Pancreas (tissue), 10 donors: ENCODE data around the gene CFAP74. TPM values are rescaled to one million over a fixed set of nuclear protein-coding genes. Genes with fewer than 3 reads are reported as not detected.

Experiments
- ATAC-seq, 4 donors: fragments of 200-7000 bp; cut with Tn5 transposase; one replicate each; pipeline versions ENCODE4 v1.8.0 to v1.9.1; 2020; ENCODE audit warnings: mild to moderate bottlenecking in 4 of 4, moderate library complexity in 4 of 4
- DNase-seq, 6 donors: peaks; one replicate each; pipeline ENCODE4 v3.0.0-alpha.2; 2020
- FAIRE-seq: peaks from 2 replicates; lab custom pipeline; 2012; peaks lifted over from hg19 to GRCh38; lab: Jason Lieb, UNC
- H3K27ac ChIP-seq, 4 donors: fragments of 200-600 bp; sonication (generic); 1 replicate in 3 of 4; 2 replicates in 1 of 4; pipeline versions ENCODE4 v1.5.0 to v1.8.0; 2020
- H3K27me3 ChIP-seq, 4 donors: fragments of 200-600 bp; one replicate each; pipeline ENCODE4 v1.8.0; 2021
- H3K36me3 ChIP-seq, 3 donors: fragments of 200-600 bp; sonication (generic) in 1 of 3; one replicate each; pipeline versions ENCODE4 v1.5.0 to v1.8.0; 2020 to 2021
- H3K4me1 ChIP-seq, 3 donors: fragments of 200-600 bp; one replicate each; pipeline ENCODE4 v1.8.0; 2021
- H3K4me3 ChIP-seq, 4 donors: fragments of 200-600 bp; sonication (generic) in 2 of 4; one replicate each; pipeline versions ENCODE4 v1.5.0 to v1.8.0; 2020 to 2021
- H3K9me3 ChIP-seq, 4 donors: fragments of 200-600 bp; one replicate each; pipeline ENCODE4 v1.8.0; 2021
- WGBS, 2 donors: extraction: QIAGEN DNeasy Blood & Tissue Kit; methylation state at CpG; one replicate each; pipeline ENCODE4 v1.1.7; 2013; 5-methylcytosine and 5-hydroxymethylcytosine counted together
- intact Hi-C, 3 donors: fragments of 100-400 bp; cut with DNase I; formaldehyde crosslinking; loops; one replicate each; pipeline versions ENCODE4 v1.11.1 to v1.14.2; 2022
- polyA plus RNA-seq, 2 donors: library from polyadenylated mRNA; stranded (reverse); fragments of 200-250 nt; gene quantifications; one replicate each; pipeline ENCODE4 v1.2.3, GENCODE V29; 2013
- total RNA-seq, 6 donors: library from RNA; stranded (reverse); fragmentation: NEBNext Ultra II Directional in 4 of 6; extraction: Animal tissue kit (Norgen Biotek cat#: 25700) in 4 of 6; gene quantifications; one replicate each; pipeline versions ENCODE4 v1.2.1 to v1.2.4, GENCODE V29; 2021 to 2023
- TF ChIP-seq, protein P1 (sequence below), 4 donors: fragments of 200-600 bp; sonication (generic) in 3 of 4; IDR thresholded peaks; one replicate each; pipeline versions ENCODE4 v1.5.0 to v1.8.0; 2021; ENCODE audit warnings: antibody characterized with exemption in 4 of 4
- donor health status: healthy with polysubstance abuse.
- donor health status: DM: no; HTN: no; CAD: no; lungs with moderate emphysema.
- donor health status: DM: no; HTN: no; CAD: no.
- donor health status: control.
- donor health status: control.
- donor health status: Bipolar disorder and iron deficiency.
- donor health status: DM: yes; HTN: yes; CAD: no.
- donor health status: DM: no; HTN: no; CAD: no.
- donor health status: DM: no; HTN: no; CAD: no.
- donor health status: DM: yes; HTN: yes; CAD: no.

Gene CFAP74
- total and polyA plus RNA-seq, 8 donors = 0.08 to 0.16 TPM; not detected in 6

DNA sequence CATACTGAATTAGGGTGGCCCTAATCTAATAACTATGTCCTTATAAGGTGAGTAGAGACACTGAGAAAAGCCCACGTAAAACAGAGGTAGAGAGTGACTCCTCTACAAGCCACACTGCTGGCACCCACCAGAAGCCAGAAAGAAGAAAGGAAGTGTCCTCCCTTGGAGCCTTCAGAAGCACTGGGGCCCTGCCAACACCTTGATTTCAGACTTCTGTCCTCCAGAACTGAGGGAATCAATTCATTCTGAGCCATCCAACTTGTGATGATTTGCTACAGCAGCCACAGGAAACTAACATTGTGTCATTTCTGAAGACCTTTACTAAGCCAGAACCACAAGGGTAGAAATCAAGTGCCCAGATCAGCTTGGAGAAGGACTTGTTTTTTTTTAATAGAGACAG lies 127.7 kb downstream of the CFAP74 start:
- Histone ChIP-seq H3K27me3 (no peaks in the 10 kb centered on the region), H3K9me3 (no peaks in the 10 kb centered on the region), H3K4me3 (no peak overlapping the region), H3K36me3 (no peaks in the 10 kb centered on the region), H3K27ac (no peak overlapping the region), H3K4me1 (peaks cover 4 to 7% (median 5%) of the 10 kb centered on the region in 3 donors)
- TF ChIP-seq, protein P1, sequence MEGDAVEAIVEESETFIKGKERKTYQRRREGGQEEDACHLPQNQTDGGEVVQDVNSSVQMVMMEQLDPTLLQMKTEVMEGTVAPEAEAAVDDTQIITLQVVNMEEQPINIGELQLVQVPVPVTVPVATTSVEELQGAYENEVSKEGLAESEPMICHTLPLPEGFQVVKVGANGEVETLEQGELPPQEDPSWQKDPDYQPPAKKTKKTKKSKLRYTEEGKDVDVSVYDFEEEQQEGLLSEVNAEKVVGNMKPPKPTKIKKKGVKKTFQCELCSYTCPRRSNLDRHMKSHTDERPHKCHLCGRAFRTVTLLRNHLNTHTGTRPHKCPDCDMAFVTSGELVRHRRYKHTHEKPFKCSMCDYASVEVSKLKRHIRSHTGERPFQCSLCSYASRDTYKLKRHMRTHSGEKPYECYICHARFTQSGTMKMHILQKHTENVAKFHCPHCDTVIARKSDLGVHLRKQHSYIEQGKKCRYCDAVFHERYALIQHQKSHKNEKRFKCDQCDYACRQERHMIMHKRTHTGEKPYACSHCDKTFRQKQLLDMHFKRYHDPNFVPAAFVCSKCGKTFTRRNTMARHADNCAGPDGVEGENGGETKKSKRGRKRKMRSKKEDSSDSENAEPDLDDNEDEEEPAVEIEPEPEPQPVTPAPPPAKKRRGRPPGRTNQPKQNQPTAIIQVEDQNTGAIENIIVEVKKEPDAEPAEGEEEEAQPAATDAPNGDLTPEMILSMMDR (IDR thresholded peaks at IDR 0.05) = no peak
- intact Hi-C loops = no loop called here
- ATAC-seq (no peak), FAIRE-seq (no peak), DNase-seq (peak in 1 of 6 donors; percentile 3)
- WGBS, 2 donors = 96 to 100% methylated on average over 1 of the region's 1 CpG

DNA sequence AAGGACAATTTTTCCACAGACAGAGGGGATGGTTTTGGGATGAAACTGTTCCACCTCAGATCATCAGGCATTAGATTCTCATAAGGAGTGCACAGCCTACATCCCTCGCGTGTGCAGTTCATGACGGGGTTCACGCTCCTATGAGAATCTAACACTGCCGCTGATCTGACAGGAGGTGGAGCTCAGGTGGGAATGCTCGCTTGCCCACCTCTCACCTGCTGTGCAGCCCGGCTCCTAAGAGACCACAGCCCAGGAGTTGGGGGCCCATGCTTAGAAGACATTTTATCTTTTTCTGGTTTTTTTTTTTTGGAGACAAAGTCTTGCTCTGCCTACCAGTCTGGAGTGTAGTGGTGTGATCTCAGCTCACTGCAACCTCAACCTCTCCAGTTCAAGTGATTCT lies 128.7 kb downstream of the CFAP74 start:
- Histone ChIP-seq H3K27me3 (no peaks in the 10 kb centered on the region), H3K27ac (no peak overlapping the region), H3K4me1 (no peaks in the 10 kb centered on the region), H3K4me3 (no peak overlapping the region), H3K9me3 (no peaks in the 10 kb centered on the region), H3K36me3 (no peaks in the 10 kb centered on the region)
- 95 to 98% methylated on average over 7 of the region's 7 CpGs for WGBS, 2 donors
- ATAC-seq (no peak), FAIRE-seq (no peak), DNase-seq (peak in 1 of 6 donors; percentile 11)
- intact Hi-C loops = no loop called here
- TF ChIP-seq, protein P1 (IDR thresholded peaks at IDR 0.05) = no peak

DNA sequence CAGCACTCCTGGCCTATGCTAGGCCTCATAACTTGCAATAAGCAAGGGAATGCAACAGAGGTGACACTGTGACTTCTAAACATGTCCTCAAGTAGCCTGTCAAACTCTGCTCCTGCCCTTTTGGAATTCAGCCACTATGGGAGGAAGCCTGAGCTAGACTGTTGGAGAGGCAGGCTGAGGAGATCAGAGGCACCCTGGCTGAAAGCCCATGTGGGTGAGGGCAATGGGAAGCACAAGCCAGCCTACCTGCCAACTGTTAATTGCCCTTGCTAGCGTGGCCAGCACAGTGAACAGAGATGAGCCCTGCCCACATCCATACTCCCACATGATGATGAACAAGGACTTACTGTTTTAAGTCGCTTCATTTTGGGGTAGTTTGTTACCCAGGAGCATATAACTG lies 130.4 kb downstream of the CFAP74 start:
- no peak overlapping the region for H3K27ac ChIP-seq
- no peak overlapping the region for H3K4me3 ChIP-seq
- H3K36me3 ChIP-seq = no peaks in the 10 kb centered on the region
- TF ChIP-seq, protein P1 (IDR thresholded peaks at IDR 0.05) = no peak
- intact Hi-C loops = no loop called here
- H3K9me3 ChIP-seq = no peaks in the 10 kb centered on the region
- ATAC-seq (peak; percentile 38 to 67 (median 54)), FAIRE-seq (no peak), DNase-seq (peak in 3 of 6 donors; percentile 32 to 47 (median 37))
- H3K4me1 ChIP-seq = peaks cover 0 to 3% (median 0%) of the 10 kb centered on the region in 3 donors
- 68 to 72% methylated on average over 2 of the region's 2 CpGs for WGBS, 2 donors
- H3K27me3 ChIP-seq = no peaks in the 10 kb centered on the region

DNA sequence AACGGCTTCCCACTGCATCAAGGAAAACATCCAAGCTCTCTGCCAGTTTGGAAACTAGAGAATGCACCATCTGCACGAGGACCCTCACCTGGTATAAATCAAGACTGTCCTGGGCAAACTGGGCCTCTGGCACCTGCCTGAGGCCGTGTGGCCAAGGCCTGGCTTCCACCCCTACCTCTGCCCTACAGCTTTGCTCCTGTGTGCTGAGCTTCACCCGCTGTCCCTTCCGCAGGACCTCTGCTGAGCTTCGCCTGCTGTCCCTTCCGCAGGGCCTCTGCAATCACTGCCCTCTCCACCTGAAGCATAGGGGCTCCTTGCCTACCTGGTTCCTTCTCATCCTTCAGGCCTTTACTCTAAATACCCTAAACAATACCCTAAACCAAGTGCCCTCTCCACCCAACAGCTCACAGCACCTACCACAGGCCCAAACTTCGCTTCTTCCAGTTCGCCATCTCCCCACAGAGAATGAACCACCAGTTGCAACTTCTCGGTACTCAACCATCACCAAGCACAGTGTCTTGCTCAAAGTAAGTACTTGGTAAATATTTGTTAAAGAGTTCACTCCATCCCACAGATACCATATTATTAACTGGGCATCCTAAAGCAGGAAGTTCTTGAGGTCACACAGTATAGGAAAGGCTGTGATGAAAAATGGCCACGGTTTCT lies 131.1 kb downstream of the CFAP74 start:
- TF ChIP-seq, protein P1 (IDR thresholded peaks at IDR 0.05) = no peak
- WGBS, 2 donors = 85 to 88% methylated on average over 11 of the region's 11 CpGs

More for the DNA sequence above, 131.1 kb downstream of the CFAP74 start:
- Histone ChIP-seq H3K36me3 (no peaks in the 10 kb centered on the region), H3K4me3 (no peak overlapping the region), H3K27ac (no peak overlapping the region), H3K27me3 (no peaks in the 10 kb centered on the region), H3K4me1 (peaks cover 0 to 3% (median 0%) of the 10 kb centered on the region in 3 donors), H3K9me3 (no peaks in the 10 kb centered on the region)
- DNase-seq (peak in 1 of 6 donors; percentile 36), ATAC-seq (no peak), FAIRE-seq (no peak)
- intact Hi-C loops = no loop called here

Other genes with a start within 250 kb of the CFAP74 start
- gene NADK, start 225.3 kb downstream of the CFAP74 start, total RNA-seq = 10 to 100 TPM; 27.8 to 55.9 (median 39.0) TPM
- gene NADK, start 225.3 kb downstream of the CFAP74 start, polyA plus RNA-seq = 10 to 100 TPM; 46.9 to 63.3 TPM
- gene GNB1, start 112.7 kb downstream of the CFAP74 start, total RNA-seq = 100 to 1,000 TPM in 2 of 6 donors, 10 to 100 TPM in 4; 75.4 to 160 (median 97.5) TPM
- gene GNB1, start 112.7 kb downstream of the CFAP74 start, polyA plus RNA-seq = 10 to 100 TPM; 42.3 to 71.1 TPM
- 1 to 10 TPM in 3 of 6 donors, under 1 TPM in 3; 0.39 to 1.4 (median 0.86) TPM for gene CALML6, start 88.5 kb downstream of the CFAP74 start, total RNA-seq
- gene CALML6, start 88.5 kb downstream of the CFAP74 start, polyA plus RNA-seq = 1 to 10 TPM; 3.6 to 4.4 TPM
- 10 to 100 TPM; 43.6 to 98.9 (median 78.6) TPM for gene TMEM52, start 84.5 kb downstream of the CFAP74 start, total RNA-seq
- 100 to 1,000 TPM in 1 of 2 donors, 10 to 100 TPM in 1; 72.2 to 120 TPM for gene TMEM52, start 84.5 kb downstream of the CFAP74 start, polyA plus RNA-seq
- under 1 TPM in 3 of 6 donors, not detected in 3; 0.12 to 0.61 (median 0.25) TPM for gene GABRD, start 15.6 kb upstream of the CFAP74 start, total RNA-seq
- under 1 TPM; 0.09 to 0.15 TPM for gene GABRD, start 15.6 kb upstream of the CFAP74 start, polyA plus RNA-seq
- gene PRKCZ, start 46.6 kb upstream of the CFAP74 start, total RNA-seq = 10 to 100 TPM in 5 of 6 donors, 1 to 10 TPM in 1; 9.8 to 20.4 (median 15.7) TPM
- gene PRKCZ, start 46.6 kb upstream of the CFAP74 start, polyA plus RNA-seq = 10 to 100 TPM; 26.5 to 27.4 TPM
- 10 to 100 TPM; 17.2 to 35.9 (median 22.3) TPM for gene FAAP20, start 191.0 kb upstream of the CFAP74 start, total RNA-seq
- 10 to 100 TPM; 56.1 to 75.6 TPM for gene FAAP20, start 191.0 kb upstream of the CFAP74 start, polyA plus RNA-seq
- 10 to 100 TPM; 11.0 to 27.9 (median 16.2) TPM for gene SKI, start 224.5 kb upstream of the CFAP74 start, total RNA-seq
- gene SKI, start 224.5 kb upstream of the CFAP74 start, polyA plus RNA-seq = 10 to 100 TPM in 1 of 2 donors, 1 to 10 TPM in 1; 8.6 to 12.1 TPM